HG03520 (cell line): ENCODE measurements around the gene SULF2.
"Not testable (repeated sequence)": the region's sequence is repeated elsewhere in the genome, so short reads cannot be mapped to it uniquely, and the experiment has no call there.

ENCODE experiments used
- ATAC-seq: cut with Tn5 transposase; IDR thresholded peaks from one replicate; pipeline ENCODE4 v1.9.1; 2021; ENCODE audit warnings: mild to moderate bottlenecking, moderate library complexity; ENCODE audit not compliant: unreplicated experiment

Gene SULF2

DNA sequence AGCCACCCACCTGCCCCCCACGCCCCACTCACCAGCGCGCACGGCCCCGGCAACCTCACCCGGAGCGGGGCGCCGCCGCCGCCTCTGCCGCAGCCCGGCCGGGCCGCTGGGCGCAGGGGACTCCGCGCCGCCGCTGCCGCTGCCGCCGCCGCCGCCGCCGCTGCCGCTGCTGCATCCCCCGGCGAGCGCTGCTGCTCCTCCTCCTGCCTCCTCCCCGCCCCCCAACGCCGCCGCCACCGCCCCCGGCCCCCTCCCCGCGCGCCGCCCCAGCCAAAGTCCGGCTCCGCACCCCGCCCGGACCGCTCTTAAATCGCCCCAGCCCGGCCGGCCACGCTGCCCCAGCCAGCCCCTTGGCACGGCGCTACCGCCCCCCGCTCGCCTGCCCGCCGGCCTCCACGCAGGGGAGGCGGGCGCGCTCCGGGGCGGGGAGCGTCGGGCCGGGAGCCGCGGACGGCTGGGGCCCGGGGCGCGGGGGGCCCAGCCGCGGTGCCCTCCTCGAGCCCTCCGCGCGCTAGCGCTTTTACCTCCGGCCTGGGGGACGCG, at the start of gene SULF2:
Gene SULF2, minus strand, starts transcription at position 171 of the 543 bp plus-strand sequence. CDS start 28,118 bp downstream, outside the sequence.
- no peak for ATAC-seq

DNA sequence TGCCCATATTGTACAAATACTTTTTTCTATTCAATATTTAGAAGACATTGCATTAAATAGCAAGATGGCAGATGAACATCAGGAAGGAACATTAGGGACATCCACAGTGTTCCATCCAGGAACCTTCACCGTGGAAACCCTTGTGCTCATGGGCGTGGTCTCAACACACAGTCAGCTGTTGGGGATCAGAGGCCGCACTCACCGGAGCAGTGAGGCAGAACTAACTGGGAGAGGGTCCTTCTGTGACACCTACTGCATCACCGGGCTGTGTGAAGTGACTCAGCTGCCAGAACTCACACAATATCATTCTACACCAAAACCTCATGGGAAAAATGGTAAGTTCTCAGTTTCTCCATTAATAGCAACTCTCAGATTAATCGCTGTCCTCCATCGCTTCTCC, 46.4 kb upstream of the SULF2 start:
- not testable (repeated sequence) for ATAC-seq

DNA sequence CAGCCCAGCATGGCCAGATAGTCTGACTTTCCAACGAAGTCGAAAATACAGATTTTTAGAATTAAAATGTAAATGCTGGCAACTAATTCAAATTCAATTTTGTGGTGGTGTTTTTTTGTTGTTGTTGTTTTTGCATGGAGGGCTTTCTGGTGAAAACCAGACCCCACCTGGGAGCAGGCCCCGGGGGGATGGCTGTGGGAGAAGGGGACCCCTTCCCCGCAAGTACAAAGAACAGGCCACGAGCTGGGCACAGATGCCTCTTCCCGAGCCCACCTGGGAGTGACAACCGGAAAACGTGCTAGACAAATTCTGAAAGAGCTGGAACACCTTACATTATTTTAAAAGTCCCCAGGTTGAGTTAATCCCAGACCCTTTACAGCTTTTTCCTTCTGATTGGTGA, 41.4 kb upstream of the SULF2 start:
- not testable (repeated sequence) for ATAC-seq

DNA sequence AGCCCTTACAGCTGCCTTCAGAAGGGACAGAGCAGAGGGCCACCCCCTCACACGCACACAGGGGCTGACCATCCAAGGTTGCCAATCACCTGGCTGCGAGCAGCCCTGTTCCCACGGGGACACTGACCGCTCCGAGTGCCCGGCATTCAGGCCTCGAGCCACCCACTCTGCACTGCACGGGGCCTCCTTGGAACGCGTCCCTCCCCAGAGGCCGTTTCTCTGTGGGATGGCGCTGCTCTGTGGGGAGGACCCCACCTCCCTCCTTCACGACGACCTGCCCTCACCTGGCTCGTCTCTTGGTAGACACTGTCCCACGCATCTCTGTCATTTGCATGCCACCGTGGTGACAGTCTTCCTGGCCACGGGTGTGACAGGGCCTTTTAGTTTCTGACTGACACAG, 40.7 kb upstream of the SULF2 start:
- ATAC-seq, result not testable (repeated sequence)

DNA sequence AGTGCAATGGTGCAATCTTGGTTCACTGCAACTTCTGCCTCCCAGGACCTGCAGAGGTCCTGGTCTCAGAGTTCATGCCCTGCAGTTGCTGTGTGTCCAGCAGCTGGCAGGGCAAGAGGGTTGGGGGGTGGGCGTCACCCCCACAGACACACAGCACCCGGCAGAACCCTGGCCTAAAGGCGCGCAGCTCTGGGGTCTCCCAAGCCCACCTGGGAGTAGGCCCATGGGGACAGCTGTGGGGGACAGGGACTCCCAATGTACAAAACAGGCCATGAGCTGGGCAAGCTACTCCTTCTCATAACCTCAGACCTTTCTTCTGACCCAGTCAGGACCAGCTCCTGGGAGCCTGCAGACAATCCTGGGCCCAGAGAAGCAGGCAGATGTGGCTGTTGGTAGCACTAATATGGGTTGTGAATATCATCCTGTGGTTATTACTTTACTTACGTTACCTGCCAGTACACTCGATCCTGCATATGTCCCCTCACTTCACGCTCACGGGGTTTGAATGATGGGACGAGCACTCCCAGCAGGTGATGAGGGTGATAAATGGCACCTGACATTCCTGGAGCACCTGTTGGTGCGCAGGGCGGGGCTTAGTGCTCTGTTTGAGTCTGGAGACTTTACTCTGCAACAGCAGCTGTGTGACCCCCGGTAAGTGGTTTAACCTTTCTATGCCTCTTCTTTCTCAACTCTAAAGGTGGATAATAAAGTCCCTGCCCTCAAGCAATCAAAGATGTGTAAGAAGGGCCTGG, 39.9 kb upstream of the SULF2 start:
- ATAC-seq, result no peak

DNA sequence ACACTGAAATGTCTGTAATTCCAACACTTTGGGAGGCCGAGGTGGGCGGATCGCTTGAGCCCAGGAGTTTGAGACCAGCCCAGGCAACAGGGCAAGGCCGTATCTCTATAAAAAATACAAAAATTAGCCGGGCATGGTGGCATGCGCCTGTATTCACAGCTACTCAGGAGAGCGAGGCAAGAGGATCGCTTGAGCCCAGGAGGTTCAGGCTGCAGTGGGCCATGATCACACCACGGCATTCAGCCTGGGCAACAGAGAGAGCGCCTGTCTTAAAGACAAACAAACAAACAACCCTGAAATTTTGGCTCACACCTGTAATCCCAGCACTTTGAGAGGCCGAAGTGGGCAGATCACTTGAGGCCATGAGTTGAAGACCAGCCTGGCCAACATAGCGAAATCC, 38.7 kb upstream of the SULF2 start:
- ATAC-seq, result not testable (repeated sequence)

DNA sequence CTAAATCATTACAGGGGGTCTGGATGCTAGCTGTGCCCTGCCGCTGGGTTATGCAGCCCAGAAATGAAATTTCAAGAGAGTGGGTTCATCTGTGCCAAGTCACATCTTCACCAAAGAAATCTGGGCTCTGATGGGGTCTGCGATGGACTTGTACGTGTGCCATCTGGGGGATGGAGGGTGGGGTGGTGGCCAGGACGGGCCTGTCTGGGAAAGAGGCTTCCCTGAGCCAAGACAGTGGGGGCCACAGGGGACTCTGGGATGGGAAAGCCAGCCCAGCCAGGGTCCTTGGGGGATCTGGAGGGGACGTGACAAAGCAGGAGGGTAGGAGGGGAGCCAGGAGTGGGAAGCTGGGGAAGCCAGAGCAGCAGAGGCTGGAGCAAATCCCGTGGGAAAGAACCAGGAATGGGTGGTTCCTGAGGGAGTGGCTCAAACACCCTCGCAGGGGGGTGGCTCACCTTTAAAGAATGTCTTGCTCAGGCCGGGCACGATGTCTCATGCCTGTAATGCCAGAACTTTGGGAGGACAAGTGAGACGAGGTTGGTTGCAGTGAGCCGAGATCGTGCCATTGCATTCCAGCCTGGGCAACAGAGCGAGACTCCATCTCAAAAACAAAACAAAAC, 36.3 kb upstream of the SULF2 start:
- no peak for ATAC-seq

DNA sequence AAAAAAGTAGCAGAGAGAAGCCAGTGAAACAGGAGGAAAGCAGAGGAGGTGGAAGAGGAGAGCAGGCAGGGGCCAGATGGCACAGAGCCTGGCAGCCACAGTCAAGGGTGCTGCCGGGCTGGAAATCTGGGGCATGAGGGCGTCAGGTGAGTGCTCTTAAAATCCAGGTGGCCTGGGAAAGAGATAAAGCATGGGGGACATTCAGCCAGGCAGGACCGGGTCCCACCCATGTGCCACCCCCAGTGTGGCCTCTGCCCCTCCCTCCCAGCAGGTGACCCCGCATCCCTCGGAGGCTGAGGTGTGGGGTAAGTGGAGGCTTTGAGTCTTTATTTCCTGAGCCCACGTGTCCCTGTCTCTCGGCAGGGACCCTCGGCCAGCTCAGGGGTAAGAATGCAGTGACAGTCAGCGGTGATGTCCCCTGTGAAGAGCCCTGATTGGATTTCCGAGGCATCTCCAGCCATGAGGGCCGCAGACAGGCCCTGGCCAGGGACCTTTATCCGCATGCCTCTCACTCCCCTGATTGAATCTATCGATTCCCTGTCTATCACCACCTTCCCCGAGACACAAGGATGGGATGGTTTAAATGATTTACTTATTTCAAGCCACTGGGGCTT, 33.8 kb upstream of the SULF2 start:
- no peak for ATAC-seq

DNA sequence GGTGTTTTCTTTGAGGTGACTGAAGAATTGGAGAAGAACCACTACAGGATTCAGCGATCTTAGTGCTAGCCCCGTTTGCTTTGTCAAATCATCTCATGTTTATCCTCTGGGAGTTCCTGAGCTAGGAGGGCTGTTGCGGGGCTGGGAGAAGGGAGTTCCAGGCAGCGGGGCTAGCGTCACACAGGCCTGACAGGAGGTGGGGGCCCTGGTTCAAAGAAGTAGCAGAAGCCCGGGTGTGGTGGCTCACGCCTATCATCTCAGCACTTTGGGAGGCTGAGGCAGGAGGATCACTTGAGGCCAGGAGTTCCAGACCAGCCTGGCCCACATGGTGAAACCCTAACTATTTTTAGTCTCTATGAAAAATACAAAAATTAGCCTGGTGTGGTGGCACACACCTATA, 33.2 kb upstream of the SULF2 start:
- ATAC-seq, result no peak

DNA sequence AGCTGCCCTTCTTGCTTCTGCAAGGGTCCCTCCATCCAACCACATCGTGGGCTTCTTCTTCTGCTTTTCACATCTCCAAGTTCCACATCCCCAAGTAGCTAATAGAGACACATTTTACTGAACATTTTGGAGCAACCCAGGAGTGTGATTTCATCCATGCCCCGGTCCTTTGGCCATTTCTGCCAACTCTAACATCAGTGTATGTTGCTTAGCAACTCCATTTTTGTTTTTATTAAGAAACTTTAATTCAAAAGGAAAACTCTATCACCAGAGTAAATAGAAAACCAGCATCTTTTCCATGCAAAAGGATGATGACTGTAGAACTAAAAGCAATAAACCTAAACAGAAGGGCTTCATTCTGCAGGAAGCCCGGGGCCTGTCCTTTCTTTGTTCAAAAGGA, 32.7 kb upstream of the SULF2 start:
- ATAC-seq, result no peak

DNA sequence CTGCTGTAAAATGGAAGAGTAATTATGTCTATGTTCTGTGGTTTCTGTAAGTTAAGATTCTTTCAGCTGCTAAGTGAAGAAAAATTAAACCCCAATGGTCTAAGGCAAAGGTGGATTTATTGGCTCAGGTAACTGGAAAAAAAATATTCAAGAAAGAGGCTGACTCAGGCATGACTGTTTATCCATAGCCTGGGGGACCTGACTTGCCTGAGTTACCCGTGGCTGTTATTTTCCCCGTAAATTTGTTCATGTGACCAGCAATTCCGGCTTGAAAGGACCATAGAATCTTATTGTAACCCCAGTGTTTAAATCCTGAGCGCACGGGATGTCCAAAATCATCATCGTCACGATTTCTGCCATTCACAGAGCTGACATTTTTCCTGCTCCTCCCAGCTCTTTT, 32.3 kb upstream of the SULF2 start:
- no peak for ATAC-seq

DNA sequence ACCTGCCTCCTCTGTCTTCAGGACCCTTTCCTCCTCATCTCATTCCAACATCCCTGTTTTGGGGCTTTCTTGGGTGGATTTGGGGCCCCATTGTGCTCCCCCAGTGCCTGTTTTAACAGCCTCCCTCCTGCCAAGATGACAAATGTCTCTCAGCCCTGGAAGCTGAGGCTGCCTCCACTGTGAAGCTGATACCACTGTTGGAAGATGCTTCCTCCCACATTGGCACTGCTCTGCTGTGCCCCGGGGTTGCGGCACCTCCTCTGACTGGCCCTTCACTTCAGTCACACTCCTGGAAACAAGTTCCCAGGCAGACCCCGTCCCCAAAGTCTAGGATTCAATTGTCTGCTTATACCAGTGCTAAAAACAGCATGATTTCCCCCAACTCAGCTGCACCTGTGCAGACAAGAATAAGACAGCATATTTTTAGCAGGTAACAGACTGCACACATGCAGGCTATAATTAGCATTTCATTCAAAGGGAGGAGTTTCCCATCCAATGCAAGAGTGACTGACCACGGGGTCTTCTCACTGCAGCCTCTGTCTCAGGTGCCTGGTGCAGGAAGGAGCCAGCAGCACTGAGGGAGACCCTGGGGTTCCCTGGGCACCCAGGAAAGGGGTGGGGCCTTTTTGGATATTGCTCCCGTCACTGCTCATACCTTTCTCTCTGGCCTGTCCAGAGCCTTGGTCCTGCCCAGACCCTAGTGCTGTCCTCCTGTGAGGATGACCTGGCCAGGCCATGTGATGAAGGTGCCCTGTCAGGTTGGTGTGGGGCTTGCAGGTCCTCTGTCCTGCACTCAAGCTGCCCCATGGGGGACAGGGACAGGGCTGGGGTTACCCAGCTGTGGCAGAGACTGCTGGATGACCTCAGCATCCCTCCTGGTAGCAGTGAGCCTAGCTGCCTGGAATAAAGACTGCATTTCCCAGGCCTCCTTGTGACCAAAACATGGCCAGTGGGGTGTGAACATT, 31.5 kb upstream of the SULF2 start:
- no peak for ATAC-seq

DNA sequence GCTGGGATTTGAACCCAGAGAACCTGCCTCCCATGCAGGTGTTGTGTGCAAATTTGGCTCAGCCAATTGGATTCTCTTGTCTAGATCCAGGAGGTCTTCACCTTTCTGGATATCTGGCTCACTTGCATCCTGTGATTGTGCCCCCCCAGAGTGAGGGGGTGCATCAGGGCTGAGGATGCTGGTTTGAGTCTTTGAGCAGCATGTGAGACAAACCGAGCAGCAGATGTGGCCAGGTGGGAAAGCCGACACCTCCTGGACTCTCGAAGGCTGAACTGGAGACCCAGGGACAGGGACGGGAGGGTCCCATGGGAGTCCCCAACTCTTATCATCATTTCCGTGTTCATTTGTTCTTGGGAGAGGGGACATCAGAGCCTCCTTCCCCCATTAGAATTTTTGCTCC, 30.6 kb upstream of the SULF2 start:
- ATAC-seq, result no peak

DNA sequence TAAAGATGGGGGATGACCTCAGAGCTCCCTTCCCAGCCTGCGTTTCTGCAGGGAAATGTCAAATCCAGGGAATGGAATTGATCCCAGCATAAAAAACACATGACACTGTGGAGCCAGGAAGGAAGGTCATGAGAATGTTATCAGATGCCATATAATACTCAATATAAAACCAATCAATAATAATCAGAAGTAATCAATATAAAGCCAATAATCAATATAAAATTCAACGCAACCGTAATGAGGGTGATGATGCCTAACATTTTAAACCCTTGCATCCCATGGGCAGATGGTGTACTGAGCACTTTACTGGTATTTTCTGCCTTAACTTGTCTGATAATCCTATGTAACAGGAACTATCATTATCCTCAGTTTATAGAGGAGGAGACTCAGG, 30.1 kb upstream of the SULF2 start:
- no peak for ATAC-seq

DNA sequence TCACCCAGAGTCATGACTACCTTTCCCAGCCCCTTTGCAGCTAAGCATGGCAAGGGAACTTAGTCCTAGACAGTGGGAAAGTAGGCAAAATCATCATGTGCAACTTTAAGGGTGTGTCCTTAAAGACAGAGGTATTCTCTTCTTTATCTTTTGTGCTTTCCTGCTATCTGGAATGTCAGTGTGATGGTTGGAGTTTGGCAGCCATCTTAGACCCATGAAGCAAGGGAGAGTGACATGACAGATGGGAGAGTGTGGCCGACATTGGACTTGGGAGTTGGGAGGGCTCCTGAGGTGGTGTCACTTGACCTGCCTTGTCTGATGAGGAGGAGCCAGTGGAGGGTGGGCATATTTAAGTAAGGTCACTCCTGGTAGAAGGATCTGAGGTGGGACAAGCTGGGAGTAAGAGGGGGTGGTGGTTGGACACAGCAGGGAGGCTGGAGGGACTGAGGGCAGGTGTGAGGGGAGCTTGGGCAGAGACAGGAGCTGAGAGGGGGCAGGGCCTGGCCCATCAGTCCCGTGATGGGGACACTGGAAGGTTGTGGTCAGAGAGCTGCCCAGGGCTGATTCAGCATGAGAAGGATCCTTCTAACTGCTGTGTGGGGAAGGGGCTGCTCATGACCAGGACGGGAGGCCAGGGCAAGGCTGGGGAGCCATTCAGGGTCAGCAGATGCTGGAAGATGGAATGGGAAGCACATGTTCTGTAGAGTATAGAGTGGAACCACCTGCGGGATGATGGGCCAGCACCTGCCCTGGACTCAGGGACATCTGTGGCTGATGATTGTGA, 29.5 kb upstream of the SULF2 start:
- ATAC-seq, result no peak

DNA sequence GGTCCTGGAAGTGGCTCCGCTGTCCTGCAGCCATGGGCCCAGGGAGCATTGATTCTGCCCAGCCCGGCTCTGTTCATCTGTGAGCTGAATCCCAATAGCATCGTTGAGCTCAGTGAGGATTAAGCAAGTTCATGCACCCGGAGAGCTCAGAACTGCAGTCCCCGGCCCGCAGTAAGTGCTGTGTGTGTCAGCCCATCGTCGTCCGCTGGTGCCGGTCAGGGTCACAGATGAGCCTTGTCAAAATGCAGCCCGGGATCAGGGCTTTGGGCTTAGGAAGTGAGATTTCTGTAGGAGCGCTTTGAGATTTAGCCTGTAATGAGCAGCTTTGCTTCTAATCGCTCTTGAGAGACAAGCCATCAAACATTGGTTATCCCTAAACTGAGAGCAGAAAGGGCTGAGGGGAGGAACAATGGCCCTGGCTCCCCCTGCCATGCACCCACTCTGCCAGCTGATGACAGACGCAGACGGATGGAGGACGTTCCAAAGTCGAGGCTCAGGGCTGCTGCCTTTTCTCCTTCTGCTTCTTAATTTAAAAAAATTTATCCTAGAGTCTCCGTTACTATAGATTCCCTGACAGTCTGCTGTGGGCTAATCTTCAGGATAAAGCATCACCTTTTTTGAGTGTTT, 25.6 kb upstream of the SULF2 start:
- ATAC-seq, result no peak

DNA sequence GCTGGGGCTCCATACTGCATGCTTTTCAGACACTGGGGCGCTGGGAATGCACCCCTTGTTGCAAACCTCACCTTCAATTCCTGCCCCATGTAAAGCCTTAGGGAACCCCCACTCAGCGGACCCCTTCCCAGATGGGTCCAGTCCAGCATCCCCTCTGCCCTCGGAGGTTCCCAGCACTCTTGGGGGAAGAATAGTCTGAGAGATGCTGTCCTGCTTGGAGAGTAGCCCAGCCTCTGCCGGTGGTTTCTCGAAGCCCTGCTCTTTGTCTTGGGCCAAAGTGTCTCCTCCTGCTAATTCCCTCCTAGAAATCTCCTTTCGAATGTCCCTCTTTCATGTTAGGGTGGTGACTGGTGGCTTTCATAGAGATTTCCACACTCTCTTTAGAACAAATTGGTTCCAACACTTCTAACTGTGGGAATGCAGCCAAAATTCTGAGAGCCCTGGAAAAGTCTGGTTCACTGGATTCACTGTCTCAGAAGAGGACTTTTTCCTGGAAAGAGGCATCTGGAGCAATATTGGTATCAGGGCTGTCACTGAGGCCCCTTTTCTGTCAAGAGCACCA, 24.9 kb upstream of the SULF2 start:
- ATAC-seq, result no peak

DNA sequence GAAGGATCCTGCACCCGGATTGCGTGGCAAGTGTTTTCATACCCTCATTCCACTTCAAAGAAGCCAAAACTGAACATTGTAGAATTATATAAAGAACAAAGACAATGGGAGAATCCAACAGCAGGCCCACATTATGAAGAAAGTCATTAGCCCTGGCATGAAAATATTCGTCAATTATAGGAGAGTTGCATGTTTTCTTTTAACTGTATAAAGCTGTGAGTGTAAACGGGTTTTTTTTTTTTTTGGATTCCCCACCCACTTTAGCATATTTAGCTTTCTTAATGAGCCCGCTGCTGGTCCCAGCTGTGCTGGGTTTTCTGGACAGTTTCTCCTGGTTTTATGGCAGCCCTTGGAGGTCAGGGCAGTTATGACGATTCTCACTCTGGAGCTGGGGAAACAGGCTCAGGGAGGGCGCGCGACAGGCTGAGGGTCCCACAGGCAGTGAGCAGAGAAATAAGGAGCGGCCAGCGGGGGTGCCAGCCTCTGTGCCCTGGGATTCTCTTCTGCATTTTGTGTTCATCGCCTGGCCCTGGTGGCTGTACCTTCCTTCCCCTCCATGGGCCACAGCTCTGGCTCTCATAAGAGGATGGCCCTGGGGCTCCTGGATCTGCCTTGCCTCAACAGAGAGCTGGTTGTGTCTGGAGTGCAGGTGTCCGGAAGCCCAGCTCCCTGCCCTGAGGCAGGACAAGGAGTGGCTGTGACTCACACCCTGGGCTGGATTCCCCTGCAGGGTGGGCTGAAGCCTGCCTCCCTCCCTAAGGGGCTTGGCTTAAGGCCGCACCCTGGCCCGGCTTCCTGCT, 24.1 kb upstream of the SULF2 start:
- no peak for ATAC-seq
